GM18873 (cell line): ENCODE measurements around the gene CBFA2T3.

ENCODE experiments used
- ATAC-seq: cut with Tn5 transposase; IDR thresholded peaks from one replicate; pipeline ENCODE4 v1.9.1; 2021; ENCODE audit warnings: mild to moderate bottlenecking, moderate library complexity, moderate number of reproducible peaks; ENCODE audit not compliant: unreplicated experiment, low FRiP score

Gene CBFA2T3

DNA sequence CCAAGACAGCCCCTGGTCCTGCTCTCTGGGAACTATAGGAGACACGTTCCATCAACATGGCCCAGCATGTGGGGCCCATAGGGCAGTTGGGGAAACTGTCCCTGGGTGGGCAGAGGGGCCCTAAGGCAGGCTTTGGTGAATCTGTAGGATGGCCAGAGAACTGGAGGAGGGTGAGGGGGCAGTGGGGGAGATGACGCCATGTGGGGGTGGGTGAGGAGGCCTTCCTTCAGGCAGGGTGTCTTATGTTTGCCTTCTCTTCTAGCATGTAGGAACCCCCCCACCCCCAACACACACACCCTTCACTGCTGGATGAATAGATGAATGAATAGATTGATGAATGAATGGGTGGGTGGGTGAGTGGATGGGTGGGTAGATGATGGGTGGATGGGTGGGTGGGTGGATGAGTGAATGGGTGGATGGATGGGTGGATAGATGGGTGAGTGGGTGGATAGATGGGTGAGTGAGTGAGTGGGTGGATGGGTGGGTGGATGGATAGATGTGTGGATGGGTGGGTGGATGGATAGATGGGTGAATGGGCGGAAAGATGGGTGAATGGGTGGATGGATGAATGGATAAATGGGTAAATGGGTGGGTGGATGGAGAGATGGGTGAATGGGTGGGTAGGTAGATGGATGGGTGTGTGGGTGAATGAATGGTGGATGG is 2.5 kb upstream of the CBFA2T3 start:
- ATAC-seq = no peak

GRCh38 chr16:88978608-88979346 is 1.8 kb upstream of the CBFA2T3 start:
- no peak for ATAC-seq

- no peak for ATAC-seq
Measured at GRCh38 chr16:88977812-88978607, 1.0 kb upstream of the CBFA2T3 start.

GRCh38 chr16:88976366-88977017 is 515 bp downstream of the CBFA2T3 start:
- no peak for ATAC-seq

DNA sequence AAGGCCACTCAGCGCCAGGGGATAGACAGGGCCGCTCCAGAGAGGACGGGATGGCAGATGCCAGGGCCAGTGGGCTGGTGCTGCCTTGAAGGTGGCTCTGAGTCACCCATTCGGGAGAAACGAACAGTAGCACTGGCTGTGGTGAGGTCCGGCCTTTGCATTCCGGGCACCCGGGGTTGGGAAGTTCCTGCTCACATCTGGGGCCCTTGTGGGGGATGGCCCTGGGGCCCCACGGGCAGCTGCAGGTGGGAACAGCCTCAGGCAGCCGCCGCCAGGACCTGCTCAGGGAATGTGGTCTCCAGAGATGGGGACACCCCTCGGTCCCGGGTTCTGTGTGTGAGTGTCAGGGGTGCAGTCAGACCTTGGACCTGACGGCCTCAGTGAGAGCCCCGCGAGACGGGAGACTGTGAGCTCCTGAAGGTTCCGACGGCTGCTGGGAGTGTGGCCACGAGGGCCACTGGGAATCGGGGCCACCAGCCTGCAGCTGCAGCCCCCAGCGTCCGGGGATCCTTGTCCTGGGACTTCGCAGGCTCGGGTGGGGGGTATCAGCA is 1.4 kb downstream of the CBFA2T3 start:
- no peak for ATAC-seq

- ATAC-seq = no peak
Measured at GRCh38 chr16:88974916-88975215, 2.1 kb downstream of the CBFA2T3 start.

GRCh38 chr16:88974080-88974915 is 2.7 kb downstream of the CBFA2T3 start:
- ATAC-seq = no peak

DNA sequence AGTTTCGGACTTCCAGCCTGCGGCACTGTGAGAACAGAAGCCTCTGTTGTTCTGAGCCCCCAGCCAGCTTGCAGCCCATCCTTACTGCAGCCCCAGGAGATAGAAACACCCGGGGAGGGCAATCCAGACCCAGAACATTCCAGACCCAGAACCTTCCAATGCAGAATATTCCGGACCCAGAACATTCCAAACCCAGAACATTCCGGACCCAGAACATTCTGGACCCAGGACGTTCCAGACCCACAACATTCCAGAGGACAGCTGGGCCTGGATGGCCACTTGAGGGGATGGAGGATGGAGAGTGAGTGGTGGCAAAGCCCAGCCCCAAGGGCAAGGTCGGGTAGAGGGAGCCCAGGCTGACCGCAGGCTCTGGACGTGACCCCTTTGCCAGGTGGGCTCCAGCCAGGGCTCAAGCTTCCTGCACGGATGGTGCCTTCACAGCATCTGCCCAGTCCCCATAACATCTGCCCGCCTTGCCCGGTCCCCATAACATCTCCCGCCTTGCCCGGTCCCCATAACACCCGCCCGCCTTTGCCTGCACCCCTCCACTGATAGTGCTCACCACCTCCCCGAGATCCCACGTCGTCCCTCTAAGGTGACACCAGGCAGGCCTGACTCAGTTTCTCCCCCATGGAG is 3.5 kb downstream of the CBFA2T3 start:
- ATAC-seq = no peak

DNA sequence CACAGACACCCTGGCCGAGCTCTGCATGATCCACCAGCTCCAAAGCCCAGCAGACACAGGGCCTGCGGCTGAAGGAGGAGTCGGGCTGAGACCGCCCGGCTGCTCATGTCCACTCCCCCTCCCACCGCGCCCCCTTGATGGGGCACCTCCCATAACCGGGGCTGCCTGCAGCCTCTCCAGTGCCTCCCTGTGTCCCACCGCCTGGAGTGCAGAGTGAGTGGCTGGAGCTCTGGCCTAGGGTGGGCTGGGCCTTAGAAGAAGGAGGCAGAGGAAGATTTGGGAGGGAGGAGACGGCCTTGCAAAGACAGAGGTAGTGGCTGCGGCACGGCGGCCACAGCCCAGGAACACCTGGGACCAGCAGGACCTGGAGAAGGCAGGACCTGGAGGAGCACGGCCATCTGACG is 4.0 kb downstream of the CBFA2T3 start:
- ATAC-seq = no peak

DNA sequence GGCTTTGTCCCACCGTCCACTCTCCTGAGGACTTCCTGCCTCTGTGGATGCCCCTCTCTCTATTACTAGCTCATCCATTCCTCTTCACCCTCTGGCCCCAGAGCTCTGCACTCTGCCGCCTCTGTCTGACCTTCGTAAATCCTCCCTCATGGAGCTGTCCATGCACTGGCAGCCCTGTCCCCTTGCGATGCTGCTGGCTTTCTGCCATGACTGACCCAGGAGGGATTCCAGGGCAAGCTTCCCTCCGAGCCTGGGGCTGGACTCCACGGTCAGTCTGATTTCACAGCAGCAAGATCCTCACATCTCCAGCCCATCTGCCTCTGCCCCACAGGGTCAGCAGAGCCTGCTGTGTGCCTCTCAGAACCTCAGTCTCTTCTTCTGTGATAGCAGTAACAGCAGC is 4.7 kb downstream of the CBFA2T3 start:
- ATAC-seq = no peak

GRCh38 chr16:88971371-88972097 is 5.5 kb downstream of the CBFA2T3 start:
- ATAC-seq = no peak

DNA sequence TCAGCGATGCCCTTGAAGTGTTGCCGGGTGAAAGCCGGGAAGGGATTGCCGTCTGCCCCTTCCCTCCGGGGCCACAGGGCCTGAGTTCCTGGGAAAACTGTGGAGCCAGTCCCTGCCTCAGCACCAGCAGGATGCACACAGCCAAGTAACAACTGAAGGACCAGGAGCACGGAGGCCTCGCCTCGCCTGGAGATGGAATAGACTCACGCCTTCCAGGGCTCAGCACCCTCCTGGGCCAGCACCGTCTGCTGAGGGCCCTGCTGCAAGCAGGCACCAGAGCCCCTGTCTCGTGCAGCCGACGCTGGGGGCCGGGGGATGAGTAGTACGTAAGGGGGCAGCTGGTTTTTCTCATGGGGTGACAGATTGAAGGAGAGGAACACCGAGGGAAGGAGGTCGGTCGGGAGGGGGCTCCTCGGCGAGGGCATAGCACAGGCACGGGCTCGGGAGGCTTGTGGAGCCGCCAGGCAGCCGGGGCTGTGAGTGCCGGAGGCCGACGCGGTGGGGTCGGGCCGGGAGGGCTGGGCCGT is 6.4 kb downstream of the CBFA2T3 start:
- no peak for ATAC-seq

GRCh38 chr16:88970050-88970449 is 7.0 kb downstream of the CBFA2T3 start:
- ATAC-seq = no peak

GRCh38 chr16:88969361-88969831 is 7.6 kb downstream of the CBFA2T3 start:
- no peak for ATAC-seq

GRCh38 chr16:88968589-88969280 is 8.3 kb downstream of the CBFA2T3 start:
- ATAC-seq = no peak

GRCh38 chr16:88967830-88968588 is 9.0 kb downstream of the CBFA2T3 start:
- peak; percentile 64 for ATAC-seq
